OCI-LY3 (cell line): Measurements from ENCODE around the gene SIDT2.

Source experiments
- H2AFZ ChIP-seq: fragments of 200-600, 300-600 bp; shearing (Covaris generic); 2 replicates; pipeline ENCODE4 v1.6.0; 2014; ENCODE audit warnings: antibody characterized with exemption, low read depth, low read length
- H3K27ac ChIP-seq: fragments of 200-600, 300-600 bp; sonication (generic); 2 replicates; pipeline ENCODE4 v1.5.1; 2014; ENCODE audit warnings: mild to moderate bottlenecking, low read length, moderate library complexity, mixed read lengths
- H3K27me3 ChIP-seq: fragments of 200-600, 300-600 bp; sonication (generic); 2 replicates; pipeline ENCODE4 v1.6.1; 2014; ENCODE audit warnings: low read depth, low read length, mixed read lengths
- H3K36me3 ChIP-seq: fragments of 200-600, 300-600 bp; sonication (generic); replicated peaks from 2 replicates; pipeline ENCODE3; 2014; ENCODE audit warnings: low read depth, low read length, mixed read lengths
- H3K4me1 ChIP-seq: fragments of 300-600, 200-600 bp; sonication (generic); 2 replicates; pipeline ENCODE4 v1.6.1; 2014; ENCODE audit warnings: low read length, mixed read lengths
- H3K4me2 ChIP-seq: fragments of 200-600, 300-600 bp; sonication (generic); 2 replicates; pipeline ENCODE4 v1.6.1; 2014; ENCODE audit warnings: low read length, mixed read lengths
- H3K4me3 ChIP-seq: fragments of 300-600, 200-600 bp; sonication (generic); 2 replicates; pipeline ENCODE4 v1.5.1; 2014; ENCODE audit warnings: antibody characterized with exemption, mild to moderate bottlenecking, low read length, moderate library complexity
- H3K79me2 ChIP-seq: fragments of 300-600, 200-600 bp; shearing (Covaris generic); 2 replicates; pipeline ENCODE4 v1.6.1; 2014; ENCODE audit warnings: mild to moderate bottlenecking, low read length, mixed read lengths
- H3K9ac ChIP-seq: fragments of 300-600, 200-600 bp; shearing (Covaris generic); 2 replicates; pipeline ENCODE4 v1.6.0; 2014; ENCODE audit warnings: mild to moderate bottlenecking, low read length, moderate library complexity
- H3K9me3 ChIP-seq: fragments of 200-600, 300-600 bp; shearing (Covaris generic); 2 replicates; pipeline ENCODE4 v1.6.1; 2014; ENCODE audit warnings: low read length, mixed read lengths; ENCODE audit not compliant: insufficient read depth
- H4K20me1 ChIP-seq: fragments of 200-600, 300-600 bp; sonication (generic); 2 replicates; pipeline ENCODE4 v1.6.1; 2016; ENCODE audit warnings: low read length, mixed read lengths; ENCODE audit not compliant: insufficient read depth
- EZH2phosphoT487 ChIP-seq: fragments of 200-600 bp; shearing (Covaris generic); IDR thresholded peaks from 2 replicates; pipeline ENCODE4 v1.6.1; 2018; ENCODE audit warnings: antibody characterized with exemption, mixed run types, low read depth
- TF ChIP-seq, protein P1 (sequence below): fragments of 200-600, 300-600 bp; sonication (generic); IDR thresholded peaks from 2 replicates; pipeline ENCODE4 v1.5.1; 2014; ENCODE audit warnings: antibody characterized with exemption, low read length, low read depth

The SIDT2 gene

GRCh38 chr11:117198613-117199012 is 20.1 kb downstream of the SIDT2 start:
- Histone ChIP-seq H3K4me2 (no peak overlapping the region), H2AFZ (no peak overlapping the region), H3K27me3 (no peaks in the 10 kb centered on the region), H4K20me1 (no peaks in the 10 kb centered on the region), H3K4me1 (no peaks in the 10 kb centered on the region), H3K9ac (no peak overlapping the region), H3K9me3 (no peaks in the 10 kb centered on the region), H3K79me2 (no peaks in the 10 kb centered on the region), H3K4me3 (no peak overlapping the region), H3K36me3 (peaks cover 3% of the 10 kb centered on the region), H3K27ac (no peak overlapping the region)
- TF ChIP-seq EZH2phosphoT487, result no peak
- TF ChIP-seq, protein P1, sequence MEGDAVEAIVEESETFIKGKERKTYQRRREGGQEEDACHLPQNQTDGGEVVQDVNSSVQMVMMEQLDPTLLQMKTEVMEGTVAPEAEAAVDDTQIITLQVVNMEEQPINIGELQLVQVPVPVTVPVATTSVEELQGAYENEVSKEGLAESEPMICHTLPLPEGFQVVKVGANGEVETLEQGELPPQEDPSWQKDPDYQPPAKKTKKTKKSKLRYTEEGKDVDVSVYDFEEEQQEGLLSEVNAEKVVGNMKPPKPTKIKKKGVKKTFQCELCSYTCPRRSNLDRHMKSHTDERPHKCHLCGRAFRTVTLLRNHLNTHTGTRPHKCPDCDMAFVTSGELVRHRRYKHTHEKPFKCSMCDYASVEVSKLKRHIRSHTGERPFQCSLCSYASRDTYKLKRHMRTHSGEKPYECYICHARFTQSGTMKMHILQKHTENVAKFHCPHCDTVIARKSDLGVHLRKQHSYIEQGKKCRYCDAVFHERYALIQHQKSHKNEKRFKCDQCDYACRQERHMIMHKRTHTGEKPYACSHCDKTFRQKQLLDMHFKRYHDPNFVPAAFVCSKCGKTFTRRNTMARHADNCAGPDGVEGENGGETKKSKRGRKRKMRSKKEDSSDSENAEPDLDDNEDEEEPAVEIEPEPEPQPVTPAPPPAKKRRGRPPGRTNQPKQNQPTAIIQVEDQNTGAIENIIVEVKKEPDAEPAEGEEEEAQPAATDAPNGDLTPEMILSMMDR, result no peak

DNA sequence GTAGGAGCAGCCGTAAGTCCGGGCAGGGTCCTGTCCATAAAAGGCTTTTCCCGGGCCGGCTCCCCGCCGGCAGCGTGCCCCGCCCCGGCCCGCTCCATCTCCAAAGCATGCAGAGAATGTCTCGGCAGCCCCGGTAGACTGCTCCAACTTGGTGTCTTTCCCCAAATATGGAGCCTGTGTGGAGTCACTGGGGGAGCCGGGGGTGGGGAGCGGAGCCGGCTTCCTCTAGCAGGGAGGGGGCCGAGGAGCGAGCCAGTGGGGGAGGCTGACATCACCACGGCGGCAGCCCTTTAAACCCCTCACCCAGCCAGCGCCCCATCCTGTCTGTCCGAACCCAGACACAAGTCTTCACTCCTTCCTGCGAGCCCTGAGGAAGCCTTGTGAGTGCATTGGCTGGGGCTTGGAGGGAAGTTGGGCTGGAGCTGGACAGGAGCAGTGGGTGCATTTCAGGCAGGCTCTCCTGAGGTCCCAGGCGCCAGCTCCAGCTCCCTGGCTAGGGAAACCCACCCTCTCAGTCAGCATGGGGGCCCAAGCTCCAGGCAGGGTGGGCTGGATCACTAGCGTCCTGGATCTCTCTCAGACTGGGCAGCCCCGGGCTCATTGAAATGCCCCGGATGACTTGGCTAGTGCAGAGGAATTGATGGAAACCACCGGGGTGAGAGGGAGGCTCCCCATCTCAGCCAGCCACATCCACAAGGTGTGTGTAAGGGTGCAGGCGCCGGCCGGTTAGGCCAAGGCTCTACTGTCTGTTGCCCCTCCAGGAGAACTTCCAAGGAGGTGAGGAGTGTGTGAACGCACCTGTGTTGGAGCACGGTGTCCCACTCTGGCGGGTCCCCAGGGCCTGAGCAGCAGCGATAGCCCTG is 20.7 kb downstream of the SIDT2 start, which contains the start of gene TAGLN:
TAGLN (plus strand) TSS at position 318 of the 863 bp plus-strand sequence. CDS start 3,644 bp downstream, outside the sequence.
- H3K4me3 ChIP-seq, result no peak within 1 kb of the TSS
- H3K9ac ChIP-seq, result no peak within 1 kb of the TSS
- H3K9me3 ChIP-seq, result no peaks in the 10 kb centered on the region
- H4K20me1 ChIP-seq, result no peaks in the 10 kb centered on the region
- no peaks in the 10 kb centered on the region for H3K27me3 ChIP-seq
- TF ChIP-seq, protein P1, result no peak
- no peak for TF ChIP-seq EZH2phosphoT487
- no peak within 1 kb of the TSS for H3K27ac ChIP-seq
- H3K4me1 ChIP-seq, result no peaks in the 10 kb centered on the region
- H3K4me2 ChIP-seq, result no peak within 1 kb of the TSS
- peaks cover 3% of the 10 kb centered on the region for H3K36me3 ChIP-seq
- H3K79me2 ChIP-seq, result no peaks in the 10 kb centered on the region
- no peak within 1 kb of the TSS for H2AFZ ChIP-seq

- Histone ChIP-seq H3K9ac (no peak overlapping the region), H3K79me2 (no peaks in the 10 kb centered on the region), H3K9me3 (no peaks in the 10 kb centered on the region), H3K36me3 (peaks cover 3% of the 10 kb centered on the region), H3K4me3 (no peak overlapping the region), H3K27ac (no peak overlapping the region), H3K4me1 (no peaks in the 10 kb centered on the region), H3K4me2 (no peak overlapping the region), H4K20me1 (no peaks in the 10 kb centered on the region), H3K27me3 (no peaks in the 10 kb centered on the region), H2AFZ (no peak overlapping the region)
- no peak for TF ChIP-seq EZH2phosphoT487
- TF ChIP-seq, protein P1, result no peak
Measured at GRCh38 chr11:117199916-117200812, 21.6 kb downstream of the SIDT2 start.
